Rectal smooth muscle tissue (tissue), 1 donor: ENCODE data around the gene NFIA.
"Not testable (repeated sequence)": the region's sequence is repeated elsewhere in the genome, so short reads cannot be mapped to it uniquely, and the experiment has no call there.

Source experiments
- H3K27ac ChIP-seq: one replicate; pipeline ENCODE4 v1.7.0; 2013; ENCODE audit warnings: low read depth, low read length, inconsistent platforms
- H3K27me3 ChIP-seq: one replicate; pipeline ENCODE4 v1.7.0; 2013; ENCODE audit warnings: low read length; ENCODE audit not compliant: control insufficient read depth, insufficient read depth
- H3K36me3 ChIP-seq: one replicate; pipeline ENCODE4 v1.7.0; 2013; ENCODE audit warnings: low read length; ENCODE audit not compliant: control insufficient read depth, insufficient read depth
- H3K4me1 ChIP-seq: one replicate; pipeline ENCODE4 v1.7.0; 2013; ENCODE audit warnings: low read length; ENCODE audit not compliant: control insufficient read depth, insufficient read depth
- H3K4me3 ChIP-seq: one replicate; pipeline ENCODE4 v1.7.0; 2013; ENCODE audit warnings: low read length
- H3K9ac ChIP-seq: one replicate; pipeline ENCODE4 v1.7.0; 2013; ENCODE audit warnings: low read length

The NFIA gene

GRCh38 chr1:61053226-61053711, 29.1 kb upstream of the NFIA start:
- H3K27me3 ChIP-seq: no peaks in the 10 kb centered on the region
- H3K27ac ChIP-seq: peak overlapping the region; percentile 76
- H3K36me3 ChIP-seq: no peaks in the 10 kb centered on the region
- no peak overlapping the region for H3K9ac ChIP-seq
- peaks cover 18% of the 10 kb centered on the region for H3K4me1 ChIP-seq
- peak overlapping the region; percentile 59 for H3K4me3 ChIP-seq

GRCh38 chr1:61053712-61054600, 28.4 kb upstream of the NFIA start:
- peak overlapping the region; percentile 76 for H3K27ac ChIP-seq
- no peak overlapping the region for H3K9ac ChIP-seq
- peaks cover 18% of the 10 kb centered on the region for H3K4me1 ChIP-seq

GRCh38 chr1:61054601-61054993, 27.8 kb upstream of the NFIA start:
- Histone ChIP-seq H3K9ac (no peak overlapping the region), H3K4me1 (peaks cover 16% of the 10 kb centered on the region), H3K36me3 (no peaks in the 10 kb centered on the region), H3K27ac (peak overlapping the region; percentile 76), H3K4me3 (peak overlapping the region; percentile 59), H3K27me3 (no peaks in the 10 kb centered on the region)

More at GRCh38 chr1:61053712-61054600, 28.4 kb upstream of the NFIA start:
- Histone ChIP-seq H3K4me3 (peak overlapping the region; percentile 59), H3K27me3 (no peaks in the 10 kb centered on the region), H3K36me3 (no peaks in the 10 kb centered on the region)

- no peaks in the 10 kb centered on the region for H3K27me3 ChIP-seq
- no peaks in the 10 kb centered on the region for H3K36me3 ChIP-seq
- H3K9ac ChIP-seq: no peak overlapping the region
- peaks cover 13% of the 10 kb centered on the region for H3K4me1 ChIP-seq
- H3K4me3 ChIP-seq: no peak overlapping the region
- peak overlapping the region; percentile 76 for H3K27ac ChIP-seq
These were observed 27.2 kb upstream of the NFIA start for GRCh38 chr1:61055110-61055614.

- Histone ChIP-seq H3K36me3 (no peaks in the 10 kb centered on the region), H3K4me1 (peaks cover 13% of the 10 kb centered on the region), H3K27ac (peak overlapping the region; percentile 76), H3K9ac (no peak overlapping the region), H3K4me3 (peak overlapping the region; percentile 88), H3K27me3 (no peaks in the 10 kb centered on the region)
These were observed 26.2 kb upstream of the NFIA start for GRCh38 chr1:61056196-61056572.

GRCh38 chr1:61056573-61057439, 25.6 kb upstream of the NFIA start:
- peak overlapping the region; percentile 70 for H3K9ac ChIP-seq
- no peaks in the 10 kb centered on the region for H3K36me3 ChIP-seq
- peak overlapping the region; percentile 88 for H3K4me3 ChIP-seq
- H3K27me3 ChIP-seq: no peaks in the 10 kb centered on the region
- peak overlapping the region; percentile 76 for H3K27ac ChIP-seq
- H3K4me1 ChIP-seq: peaks cover 13% of the 10 kb centered on the region

GRCh38 chr1:61058483-61059245, 23.7 kb upstream of the NFIA start:
- H3K9ac ChIP-seq: no peak overlapping the region
- no peak overlapping the region for H3K4me3 ChIP-seq

GRCh38 chr1:61061601-61062000, 20.8 kb upstream of the NFIA start:
- H3K36me3 ChIP-seq, H3K27me3 ChIP-seq, H3K4me1 ChIP-seq, H3K9ac ChIP-seq, H3K4me3 ChIP-seq, H3K27ac ChIP-seq: not testable (repeated sequence)

More at GRCh38 chr1:61058483-61059245, 23.7 kb upstream of the NFIA start:
- H3K36me3 ChIP-seq: no peaks in the 10 kb centered on the region
- no peaks in the 10 kb centered on the region for H3K27me3 ChIP-seq
- H3K27ac ChIP-seq: no peak overlapping the region
- H3K4me1 ChIP-seq: peaks cover 13% of the 10 kb centered on the region

- Histone ChIP-seq H3K27ac (no peak overlapping the region), H3K4me1 (no peaks in the 10 kb centered on the region)
These were observed 17.7 kb upstream of the NFIA start for GRCh38 chr1:61064673-61065072.

GRCh38 chr1:61067446-61068019, 14.8 kb upstream of the NFIA start:
- no peaks in the 10 kb centered on the region for H3K36me3 ChIP-seq
- no peak overlapping the region for H3K27ac ChIP-seq
- H3K4me3 ChIP-seq: no peak overlapping the region
- H3K27me3 ChIP-seq: no peaks in the 10 kb centered on the region
- H3K9ac ChIP-seq: no peak overlapping the region
- H3K4me1 ChIP-seq: no peaks in the 10 kb centered on the region

More at GRCh38 chr1:61064673-61065072, 17.7 kb upstream of the NFIA start:
- Histone ChIP-seq H3K9ac (no peak overlapping the region), H3K4me3 (no peak overlapping the region), H3K36me3 (no peaks in the 10 kb centered on the region), H3K27me3 (no peaks in the 10 kb centered on the region)

GRCh38 chr1:61070054-61070453, 12.3 kb upstream of the NFIA start:
- H3K27me3 ChIP-seq: no peaks in the 10 kb centered on the region
- H3K27ac ChIP-seq: no peak overlapping the region
- H3K4me3 ChIP-seq: no peak overlapping the region
- no peak overlapping the region for H3K9ac ChIP-seq
- no peaks in the 10 kb centered on the region for H3K36me3 ChIP-seq
- no peaks in the 10 kb centered on the region for H3K4me1 ChIP-seq
